ENCODE measurements around the gene EFCAB8.

DNA sequence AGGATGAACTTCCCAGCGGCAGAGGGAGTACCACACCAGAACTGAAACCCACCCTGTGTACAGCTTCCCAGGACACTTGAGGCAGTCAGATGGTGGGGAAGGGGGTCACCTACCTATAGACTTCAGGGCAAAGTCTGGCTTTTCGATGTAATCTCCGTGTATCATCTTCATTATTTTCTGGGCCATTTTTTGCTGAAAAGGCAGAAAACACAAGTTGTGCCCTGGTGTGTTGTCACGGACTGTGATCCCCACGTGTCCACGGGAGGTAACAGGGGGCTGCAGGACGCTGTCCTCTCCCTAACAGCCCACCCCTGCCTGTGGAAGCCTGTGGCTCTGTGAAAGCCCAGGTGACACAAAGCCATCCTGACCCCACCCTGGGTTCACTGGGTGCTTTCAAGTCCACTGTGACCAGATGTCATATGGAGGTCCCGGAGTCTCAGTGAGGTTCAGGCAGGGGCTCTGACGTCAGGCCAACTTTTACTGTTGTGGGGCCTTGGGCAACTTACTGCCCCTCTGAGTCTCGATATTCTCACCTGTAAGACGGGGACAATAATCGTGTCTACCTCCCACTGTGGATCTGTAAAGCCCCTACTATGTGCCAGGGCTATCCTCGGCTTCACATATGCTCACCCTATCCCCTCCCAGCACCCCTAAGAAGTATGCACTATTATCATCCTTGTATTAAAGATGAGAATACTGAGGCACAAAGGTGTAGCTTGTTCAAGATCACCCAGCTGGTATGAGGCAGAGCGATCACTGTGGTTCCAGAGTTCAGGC is 131.0 kb downstream of the EFCAB8 start:
- TF ChIP-seq POLR2AphosphoS5 (IDR thresholded peaks at IDR 0.05; ENCODE audit: low read depth, low read length) = no peak
- TF ChIP-seq TAF1 (IDR thresholded peaks at IDR 0.05; ENCODE audit: low read depth, low read length) = no peak

Data from GM12891 (cell line).